ENCODE measurements around the gene KIF20A. TPM values are rescaled to one million over a fixed set of nuclear protein-coding genes. Genes with fewer than 3 reads are reported as not detected.

Gene KIF20A
- total RNA-seq, 1 donor from 2014 or later, result not detected

DNA sequence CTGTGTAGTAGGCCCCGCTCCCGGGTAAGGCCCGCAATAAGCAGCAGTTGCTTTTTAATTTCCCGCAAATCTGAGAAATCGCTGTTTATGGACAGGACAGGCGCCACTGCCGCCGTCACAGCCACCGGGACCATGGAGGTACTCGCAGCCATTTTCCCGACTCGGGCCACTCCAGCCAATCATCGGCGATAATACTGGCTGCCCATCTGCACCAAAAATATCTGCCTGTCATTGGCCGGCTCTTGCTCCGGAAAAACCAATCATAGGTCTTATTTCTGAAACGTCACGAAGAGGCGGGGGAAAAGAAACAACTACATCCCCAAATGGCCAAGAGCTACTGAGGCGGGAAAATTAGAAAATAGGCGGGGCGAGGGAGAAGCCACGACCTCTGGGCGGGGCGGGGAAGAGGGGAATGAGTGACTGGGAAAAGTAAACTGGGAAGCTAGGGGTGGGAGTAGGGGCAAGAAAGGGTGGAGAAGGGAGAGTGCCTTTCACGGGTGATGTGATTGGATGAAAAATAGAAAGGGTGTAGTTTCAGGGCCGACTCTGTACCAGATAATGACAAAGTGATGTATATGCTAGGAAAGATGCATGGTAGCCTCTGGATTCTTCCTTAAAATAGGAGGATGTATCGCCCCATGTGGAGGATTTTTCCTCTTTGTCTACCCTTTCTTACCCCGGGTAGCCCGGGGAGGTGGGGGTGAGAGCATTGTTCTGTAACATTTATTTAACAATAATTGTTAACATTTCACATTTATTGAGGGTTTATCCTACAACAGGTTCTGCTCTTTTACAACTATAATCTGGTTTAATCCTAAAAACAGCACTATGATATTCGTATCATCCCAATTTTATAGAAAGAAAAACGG, 34.5 kb downstream of the KIF20A start, which contains the start of gene CDC23:
Gene CDC23 (minus strand): TSS at position 163 of the 869 bp plus-strand sequence. CDS start 11 bp downstream, at position 152.
- intact Hi-C loops (cut with DNase I), result loop anchor here (2.0 to 5.0 kb wide), 3 partner anchors 35 to 139 kb away; partner anchors contain the start of genes BRD8, FAM53C, KDM3B and KIF20A
- Histone ChIP-seq H3K27me3 (no peaks in the 10 kb centered on the region), H3K9me3 (no peaks in the 10 kb centered on the region), H3K4me3 (peak within 1 kb of the TSS; percentile 73 to 95), H3K27ac (peak within 1 kb of the TSS; percentile 60 to 72), H3K36me3 (peaks cover 0 to 8% of the 10 kb centered on the region in 2 donors), H3K4me1 (peaks cover 0 to 8% of the 10 kb centered on the region in 2 donors)
- peak; percentile 85 to 97 for DNase-seq (ENCODE audit: low spot score in 2 of 2)
- TF ChIP-seq CTCF (IDR thresholded peaks at IDR 0.05), result no peak

DNA sequence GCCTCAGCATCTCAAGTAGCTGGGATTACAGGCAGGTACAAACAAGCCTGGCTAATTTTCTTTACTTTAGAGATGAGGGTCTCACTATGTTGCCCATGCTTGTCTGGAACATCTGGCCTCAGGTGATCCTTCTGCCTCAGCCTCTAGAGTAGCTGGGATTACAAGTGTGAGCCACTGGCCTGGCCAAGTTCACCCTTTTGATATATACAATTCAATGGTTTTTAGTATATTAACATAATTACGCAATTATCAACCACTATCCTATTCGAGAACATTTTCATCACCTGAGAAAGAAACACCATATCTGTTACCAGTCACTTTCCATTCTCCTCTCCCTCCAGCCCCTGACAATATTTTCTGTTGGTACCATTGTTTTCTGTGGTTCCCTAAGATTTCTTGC, 37.9 kb downstream of the KIF20A start:
- no peaks in the 10 kb centered on the region for H3K36me3 ChIP-seq
- H3K4me1 ChIP-seq, result peaks cover 0 to 8% of the 10 kb centered on the region in 2 donors
- no peaks in the 10 kb centered on the region for H3K9me3 ChIP-seq
- no peaks in the 10 kb centered on the region for H3K27me3 ChIP-seq
- intact Hi-C loops (cut with DNase I), result no loop called here
- H3K27ac ChIP-seq, result no peak overlapping the region
- no peak overlapping the region for H3K4me3 ChIP-seq
- DNase-seq (ENCODE audit: low spot score in 2 of 2), result no peak
- no peak for TF ChIP-seq CTCF (IDR thresholded peaks at IDR 0.05)

- intact Hi-C loops (cut with DNase I), result loop anchor here (2.0 kb wide), 2 partner anchors 59 to 187 kb away; no protein-coding TSS in a partner anchor
These were observed 44.6 kb downstream of the KIF20A start for GRCh38 chr5:138223532-138223931.

DNA sequence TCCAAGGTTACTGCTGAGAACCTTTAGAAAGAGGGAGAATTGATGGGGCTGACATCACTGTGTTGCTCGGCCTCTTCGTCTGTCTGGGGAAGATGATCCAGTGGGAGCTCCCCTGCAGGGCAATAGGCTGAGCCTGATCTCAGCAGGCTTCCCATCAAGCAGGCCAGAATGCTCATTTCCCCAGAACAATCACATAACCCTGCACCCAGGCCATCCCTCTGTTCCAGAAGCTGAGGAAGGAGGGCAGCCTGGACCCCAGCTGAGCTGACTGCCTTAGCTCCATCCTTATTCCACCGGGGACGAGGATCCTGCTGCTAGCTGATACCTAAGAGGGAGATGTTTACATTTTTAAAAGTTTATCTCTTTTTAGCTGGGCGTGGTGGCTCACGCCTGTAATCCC, 45.8 kb downstream of the KIF20A start:
- Histone ChIP-seq H3K36me3 (no peaks in the 10 kb centered on the region), H3K9me3 (peaks cover 0 to 3% of the 10 kb centered on the region in 2 donors), H3K4me1 (no peaks in the 10 kb centered on the region), H3K27me3 (no peaks in the 10 kb centered on the region), H3K27ac (no peak overlapping the region), H3K4me3 (no peak overlapping the region)
- intact Hi-C loops (cut with DNase I), result no loop called here
- no peak for TF ChIP-seq CTCF (IDR thresholded peaks at IDR 0.05)
- no peak for DNase-seq (ENCODE audit: low spot score in 2 of 2)

More at GRCh38 chr5:138223532-138223931, 44.6 kb downstream of the KIF20A start:
- Histone ChIP-seq H3K27me3 (no peaks in the 10 kb centered on the region), H3K36me3 (no peaks in the 10 kb centered on the region), H3K9me3 (peaks cover 0 to 3% of the 10 kb centered on the region in 2 donors), H3K27ac (no peak overlapping the region), H3K4me1 (no peaks in the 10 kb centered on the region), H3K4me3 (no peak overlapping the region)
- no peak for TF ChIP-seq CTCF (IDR thresholded peaks at IDR 0.05)
- DNase-seq (ENCODE audit: low spot score in 2 of 2), result no peak

GRCh38 chr5:138226910-138227309, 48.0 kb downstream of the KIF20A start:
- Histone ChIP-seq H3K36me3 (no peaks in the 10 kb centered on the region), H3K27me3 (no peaks in the 10 kb centered on the region), H3K27ac (no peak overlapping the region), H3K9me3 (peaks cover 0 to 3% of the 10 kb centered on the region in 2 donors), H3K4me3 (no peak overlapping the region), H3K4me1 (no peaks in the 10 kb centered on the region)
- intact Hi-C loops (cut with DNase I), result no loop called here
- no peak for TF ChIP-seq CTCF (IDR thresholded peaks at IDR 0.05)
- DNase-seq (ENCODE audit: low spot score in 2 of 2), result no peak

Data from ascending aorta (tissue), 2 donors.